Fibroblast of upper back skin (primary cell): ENCODE results near the gene SLIT1.

Experiments used
- DNase-seq: peaks from one replicate; pipeline ENCODE4 v3.0.0-alpha.2; 2013

The SLIT1 gene

DNA sequence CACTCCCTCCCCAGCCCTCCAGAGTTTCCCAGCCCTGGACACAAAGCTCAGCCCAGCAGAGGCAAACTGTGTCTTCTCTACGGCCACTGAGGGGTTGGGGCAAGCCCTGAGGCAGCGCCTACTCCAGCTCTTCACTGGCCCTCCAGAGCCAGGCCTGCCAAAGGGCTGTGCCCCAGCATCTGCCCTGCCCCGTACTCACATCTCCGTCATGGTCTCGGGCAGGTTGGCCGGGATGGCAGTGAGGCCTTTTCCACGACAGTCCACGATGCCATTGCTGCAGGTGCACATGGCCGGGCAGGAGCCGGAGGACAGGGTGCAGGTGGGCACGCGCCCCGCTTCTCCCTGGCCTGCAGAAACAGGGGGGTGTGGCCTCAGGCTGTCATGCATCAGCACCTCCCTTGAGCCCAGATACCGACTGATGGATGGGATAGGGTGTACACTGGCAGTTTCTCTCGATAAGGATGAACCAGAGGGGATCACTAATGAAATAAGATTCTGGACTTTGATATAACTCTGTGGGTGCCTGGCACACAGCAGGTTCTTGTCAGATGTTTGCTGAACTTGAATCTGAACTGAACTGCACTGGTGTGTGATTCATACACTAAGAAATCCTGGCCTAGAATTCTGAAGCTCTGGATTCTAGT, 125.2 kb downstream of the SLIT1 start:
- DNase-seq, result no peak

DNA sequence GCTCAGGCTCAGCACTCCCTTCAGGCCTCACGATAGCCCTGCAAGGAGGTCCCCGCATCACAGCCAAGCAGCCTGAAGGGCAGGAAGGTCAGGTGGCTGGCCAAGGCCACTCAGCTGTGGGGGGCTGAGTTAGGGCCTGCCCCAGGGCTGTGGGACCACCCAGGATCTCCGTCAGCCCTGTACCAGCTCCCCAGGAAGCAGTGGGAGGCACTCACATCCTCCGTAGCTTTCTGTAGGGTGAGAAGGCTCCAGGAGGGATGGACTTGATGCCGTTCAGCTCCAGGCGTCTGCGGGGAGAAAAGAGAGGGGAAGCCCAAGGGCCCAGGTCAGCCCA, 125.9 kb downstream of the SLIT1 start:
- DNase-seq, result no peak

DNA sequence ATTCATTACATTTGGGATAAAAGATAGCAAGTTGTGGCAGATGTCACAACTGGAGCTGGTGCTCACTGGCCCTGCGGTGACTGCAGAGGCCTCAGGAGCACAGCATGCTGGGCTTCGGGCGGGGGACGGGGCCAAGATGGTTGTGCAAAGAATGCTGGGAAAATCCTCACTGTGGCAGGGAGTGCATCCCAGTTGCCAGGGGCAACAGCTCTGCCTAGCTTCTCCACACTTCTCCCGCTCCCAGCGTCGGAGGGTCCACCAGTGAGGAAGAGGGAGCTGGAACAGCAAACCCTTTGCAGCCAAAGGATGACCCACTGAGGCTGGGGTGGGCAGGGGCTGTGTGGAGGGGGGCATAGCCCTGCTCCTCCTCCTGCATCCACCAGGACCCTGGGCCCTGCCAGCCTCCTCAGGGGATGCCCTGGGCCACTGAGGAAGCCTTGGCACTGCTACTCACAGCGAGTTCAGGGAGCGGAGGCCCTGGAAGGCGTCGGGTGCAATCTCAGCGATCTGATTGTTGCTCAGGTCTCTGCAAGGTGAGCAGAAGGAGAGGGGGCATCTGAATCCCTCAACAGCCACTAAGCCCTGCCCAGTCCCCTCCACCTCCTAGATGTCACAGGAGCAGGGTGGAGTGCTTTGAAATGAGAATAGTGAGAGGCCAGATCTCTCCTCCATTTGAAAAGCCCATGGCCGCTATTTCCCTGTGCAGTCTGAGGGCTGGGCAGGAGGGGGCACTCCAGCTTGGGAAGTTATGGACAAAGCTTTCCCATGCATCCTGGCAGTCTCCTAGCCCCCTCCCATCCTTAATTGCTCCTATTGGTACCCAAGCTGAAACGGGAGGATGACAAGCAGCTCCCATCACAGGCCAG, 126.5 kb downstream of the SLIT1 start:
- no peak for DNase-seq

DNA sequence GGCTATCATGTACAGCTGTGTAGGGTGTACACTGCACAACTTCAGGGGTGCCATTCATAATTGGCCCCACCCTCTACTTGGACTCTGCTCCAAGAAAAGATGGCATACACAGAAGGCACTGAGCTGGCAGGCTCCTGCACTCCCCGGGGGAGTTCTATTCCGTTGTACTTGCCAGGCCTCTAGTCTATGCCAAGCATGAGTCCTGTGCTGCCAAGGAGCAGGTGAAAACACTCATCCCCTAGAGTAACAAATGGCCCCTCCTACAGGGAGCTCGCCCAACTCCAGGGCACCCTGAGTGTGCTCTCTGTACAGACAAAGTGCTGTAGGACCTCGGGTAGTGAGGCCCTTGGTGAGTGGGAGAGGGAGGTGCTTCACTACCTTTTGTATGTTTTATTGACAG, 127.2 kb downstream of the SLIT1 start:
- no peak for DNase-seq

DNA sequence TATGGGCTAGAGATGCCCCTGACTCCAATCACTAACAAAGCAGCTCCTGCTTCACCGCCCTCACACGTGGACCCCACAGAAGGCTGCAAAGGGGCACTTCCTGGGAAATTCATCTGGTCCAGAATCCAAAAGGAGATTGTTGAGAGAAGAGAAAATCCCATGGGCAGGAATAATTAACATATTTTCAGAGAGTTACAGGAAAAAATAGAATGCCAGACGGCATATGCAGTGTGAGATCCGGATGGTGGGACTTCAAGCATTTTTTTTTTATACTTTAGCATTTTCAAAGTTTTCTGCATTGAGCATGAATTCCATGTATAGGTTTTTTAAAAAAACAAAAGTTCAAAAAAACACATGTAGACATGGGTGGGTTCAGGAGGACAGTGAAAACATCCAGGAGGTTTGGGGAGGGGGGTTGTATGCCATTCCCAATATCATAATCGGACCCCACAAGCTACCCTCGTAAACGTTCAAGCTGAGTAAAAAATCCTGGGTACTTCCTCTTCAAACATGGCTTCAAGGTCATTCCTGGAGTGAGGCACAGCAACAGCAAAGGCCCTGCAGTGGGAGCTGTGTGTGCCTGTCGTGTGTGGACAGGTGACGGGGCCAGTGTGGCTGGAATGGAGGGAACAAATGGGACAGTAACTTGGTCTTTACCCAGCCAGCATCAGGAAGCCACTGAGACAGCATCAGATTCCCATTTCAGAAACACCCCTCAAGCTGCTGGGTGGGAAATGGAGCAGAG, 128.1 kb downstream of the SLIT1 start:
- DNase-seq, result no peak

DNA sequence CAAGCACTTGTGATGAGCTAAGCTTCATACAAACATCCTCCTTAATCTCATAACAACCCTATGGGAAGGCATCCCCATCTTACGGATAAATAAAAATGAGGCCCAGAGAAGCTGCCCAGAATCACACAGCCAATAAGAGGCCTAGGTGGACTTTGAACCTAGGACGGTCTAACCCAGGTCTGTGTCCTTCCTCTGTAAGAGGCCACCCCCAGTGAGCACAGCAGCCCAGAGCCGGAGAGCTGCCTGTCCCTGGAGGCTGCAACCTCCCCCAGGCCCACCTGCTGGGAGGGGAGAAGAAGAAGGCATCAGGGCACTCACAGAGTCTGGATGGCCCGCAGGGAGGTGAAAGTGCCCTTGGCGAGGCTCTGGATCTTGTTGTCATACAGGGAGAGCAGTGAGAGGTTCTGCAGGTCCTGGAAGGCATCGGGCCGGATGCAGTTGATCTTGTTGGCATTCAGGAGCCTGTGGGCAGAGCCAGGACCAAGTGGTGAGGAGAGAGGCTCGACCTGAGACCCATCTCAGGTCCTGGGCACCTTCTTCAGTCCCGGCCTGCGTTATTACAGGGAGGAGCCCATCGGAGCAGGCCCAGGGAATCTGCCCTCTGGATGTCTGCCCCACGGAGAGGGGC, 129.6 kb downstream of the SLIT1 start:
- DNase-seq, result no peak

DNA sequence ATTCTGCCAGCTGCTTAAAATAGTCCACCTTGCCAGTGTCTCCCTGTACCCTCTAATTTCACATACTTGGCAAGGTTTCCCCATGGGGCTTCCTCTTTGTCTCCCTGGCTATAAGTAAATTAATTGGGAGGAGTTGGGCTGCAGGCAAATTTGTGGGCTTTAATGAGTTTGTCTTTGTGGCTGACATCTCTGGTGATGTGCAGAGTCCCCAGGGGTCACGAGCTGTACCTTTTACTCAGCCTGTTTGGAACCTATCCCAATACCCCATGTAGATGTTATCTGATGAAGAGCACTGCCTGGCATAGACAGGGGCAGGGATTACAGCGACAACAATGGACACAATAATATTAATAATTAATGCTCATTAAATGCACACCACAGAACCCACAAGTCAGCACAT, 132.5 kb downstream of the SLIT1 start:
- DNase-seq, result no peak

DNA sequence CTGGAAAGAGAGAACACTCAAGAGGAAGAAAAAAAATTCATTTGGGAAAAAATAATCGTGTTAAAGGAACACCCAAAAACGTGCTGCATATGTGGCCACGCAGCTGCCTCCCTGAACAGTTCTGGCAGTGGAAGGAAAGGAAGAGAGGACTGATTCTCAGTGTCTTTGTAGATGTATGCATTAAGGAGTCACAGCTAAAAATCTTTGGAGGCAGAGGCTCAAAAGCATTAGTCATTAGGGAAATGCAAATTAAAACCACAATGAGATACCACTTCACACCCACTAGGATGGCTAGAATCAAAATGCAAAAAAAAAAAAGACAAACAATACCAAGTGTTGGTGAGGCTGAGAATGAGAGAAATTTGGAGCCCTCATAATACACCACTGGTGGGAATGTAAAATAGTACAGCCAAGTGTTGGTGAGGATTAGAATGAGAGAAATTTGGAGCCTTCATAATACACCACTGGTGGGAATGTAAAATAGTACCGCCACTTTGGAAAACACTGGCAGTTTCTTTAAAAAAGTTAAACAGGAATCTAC, 134.7 kb downstream of the SLIT1 start:
- no peak for DNase-seq

- DNase-seq, result no peak
Observed at GRCh38 chr10:97050205-97050745, 135.5 kb downstream of the SLIT1 start.

GRCh38 chr10:97049670-97050069, 136.1 kb downstream of the SLIT1 start:
- no peak for DNase-seq

- DNase-seq, result no peak
Observed at GRCh38 chr10:97048649-97049427, 136.9 kb downstream of the SLIT1 start.

DNA sequence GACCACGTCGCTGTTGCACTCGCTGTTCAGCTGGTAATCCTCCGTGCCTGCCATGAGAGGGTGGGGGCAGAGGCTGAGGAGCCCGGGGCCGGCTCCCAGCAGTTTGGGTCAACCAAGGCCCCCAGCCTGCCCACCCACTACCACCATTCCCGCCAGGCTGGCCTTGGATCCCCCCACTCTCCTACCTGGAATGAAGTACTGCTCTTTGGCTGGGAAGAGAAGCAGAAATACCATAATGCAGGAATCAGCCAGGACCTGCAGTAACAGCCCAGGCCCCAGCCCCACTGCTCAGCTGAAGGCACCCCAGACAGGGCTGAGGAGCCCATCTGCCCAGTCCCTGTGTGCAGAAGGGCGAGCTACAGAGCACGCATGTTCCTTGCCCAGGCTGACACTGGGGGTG, 138.0 kb downstream of the SLIT1 start:
- DNase-seq, result no peak

DNA sequence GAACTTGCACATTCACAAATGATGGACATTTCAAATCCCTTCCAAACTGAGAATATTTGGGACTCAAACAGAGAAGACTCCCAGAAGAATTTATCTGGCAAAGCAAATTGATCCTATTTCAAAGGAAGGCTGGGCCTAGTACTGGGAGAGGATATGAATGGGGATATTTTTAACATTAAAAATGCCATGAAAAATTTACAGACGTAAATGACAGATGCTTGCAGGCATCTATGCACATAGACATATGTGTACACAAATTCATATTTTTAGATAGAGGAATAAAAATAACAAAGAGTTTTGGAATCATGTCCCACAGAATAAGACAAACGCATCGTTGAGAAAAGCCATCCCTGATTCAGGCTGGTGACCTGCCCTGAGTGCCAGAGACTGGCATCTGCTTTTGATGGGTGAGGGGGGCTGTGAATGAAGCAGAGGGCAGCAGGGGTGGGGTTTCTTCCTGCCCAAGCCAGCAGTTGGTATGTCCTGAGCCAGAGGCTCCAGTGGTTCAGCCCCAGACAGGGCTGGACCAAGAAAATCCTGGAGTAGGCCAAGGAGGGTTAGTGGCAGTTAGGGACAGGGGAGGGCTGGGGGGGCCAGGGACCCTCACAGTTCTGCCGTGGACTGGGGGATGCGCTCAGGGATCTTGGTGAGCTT, 138.5 kb downstream of the SLIT1 start:
- DNase-seq, result no peak

- no peak for DNase-seq
Observed at GRCh38 chr10:97046456-97047082, 139.2 kb downstream of the SLIT1 start.

- no peak for DNase-seq
Observed at GRCh38 chr10:97043563-97043855, 142.2 kb downstream of the SLIT1 start.

DNA sequence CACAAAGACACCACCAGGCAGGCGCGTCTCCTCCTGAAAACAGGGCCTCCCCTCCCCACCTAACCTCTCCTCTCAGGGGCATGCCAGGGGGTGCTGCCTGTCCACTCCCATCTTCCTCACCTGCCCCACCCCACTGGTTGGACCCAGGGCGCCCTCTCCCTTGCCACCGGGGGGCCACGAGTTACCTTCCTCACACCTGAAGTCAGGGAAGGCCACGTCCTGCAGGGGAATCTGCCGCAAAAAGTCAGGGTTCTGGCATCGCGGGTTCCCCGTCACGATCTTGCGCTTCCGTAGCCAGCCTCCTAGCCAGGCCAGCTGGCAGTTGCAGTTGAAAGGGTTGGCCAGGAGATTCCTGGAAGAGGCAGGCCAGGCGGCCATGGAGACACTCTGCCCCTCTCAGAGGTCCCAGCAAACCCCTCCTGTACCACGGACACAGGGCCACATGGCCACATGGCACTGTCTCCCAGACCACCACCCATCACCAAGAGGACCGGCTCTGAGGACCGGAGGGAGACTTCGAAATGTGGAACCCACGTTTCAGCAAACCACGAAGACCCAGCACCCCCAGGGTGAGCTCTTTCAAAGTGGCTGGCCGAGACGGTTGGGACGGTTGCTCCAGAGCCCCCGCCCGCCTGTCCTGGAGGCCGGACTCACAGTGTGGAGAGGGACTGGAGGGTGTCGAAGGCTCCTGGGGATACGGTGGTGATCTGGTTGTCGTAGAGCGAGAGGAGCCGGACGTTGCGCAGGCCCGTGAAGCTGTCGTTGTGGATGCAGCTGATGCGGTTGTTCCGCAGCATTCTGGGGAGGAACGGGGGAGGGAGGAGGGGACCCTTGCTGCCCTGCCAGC, 142.8 kb downstream of the SLIT1 start:
- no peak for DNase-seq

GRCh38 chr10:97042081-97042480, 143.7 kb downstream of the SLIT1 start:
- DNase-seq, result no peak

- DNase-seq, result no peak
Observed at GRCh38 chr10:97040706-97041105, 145.1 kb downstream of the SLIT1 start.

GRCh38 chr10:97040248-97040584, 145.5 kb downstream of the SLIT1 start:
- no peak for DNase-seq

DNA sequence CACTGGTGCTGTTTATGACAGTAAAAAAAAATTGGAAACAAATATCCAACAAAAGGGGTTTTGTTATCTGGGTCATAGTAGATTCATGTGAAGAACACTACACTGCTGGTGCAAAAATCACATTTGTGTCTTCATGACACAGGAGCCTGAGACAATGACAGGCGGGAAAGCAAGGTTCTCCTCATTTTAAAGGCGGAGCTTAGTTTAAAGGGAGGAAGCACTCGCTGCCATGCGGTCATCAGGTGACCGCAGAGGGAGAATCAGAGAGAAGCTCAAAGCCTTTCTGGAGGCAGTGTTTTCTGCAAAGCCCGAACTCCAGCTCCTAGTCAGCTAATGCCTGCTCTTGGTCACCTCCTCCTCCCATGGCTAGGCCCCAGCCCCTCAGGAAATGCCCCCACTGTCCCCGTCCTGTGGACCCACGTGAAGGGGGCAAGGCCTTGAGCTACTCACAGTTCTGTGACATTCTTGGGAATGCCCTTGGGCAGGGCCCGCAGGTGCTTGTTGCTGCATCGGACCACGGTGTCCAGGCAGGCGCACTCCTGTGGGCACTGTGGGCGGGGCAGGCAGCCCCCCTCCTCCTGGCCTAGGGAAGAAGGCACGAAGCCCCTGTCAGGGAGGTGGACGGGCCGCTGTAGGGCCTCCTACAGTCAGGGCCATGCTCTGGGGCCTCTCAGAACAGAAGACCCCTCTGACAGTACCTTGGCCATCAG, 146.1 kb downstream of the SLIT1 start:
- no peak for DNase-seq
